K562 (cell line): ENCODE measurements around the gene GATA2. TPM values are rescaled to one million over a fixed set of nuclear protein-coding genes. Genes with fewer than 3 reads are reported as not detected.
A peak's percentile ranks its signal among the peaks of the same experiment; 100 is the strongest.

Experiments used
- ARID1B ChIP-seq: fragments of 450-650 bp; IDR thresholded peaks from 2 replicates; pipeline ENCODE4 v1.6.1; 2016; ENCODE audit warnings: antibody characterized with exemption, mild to moderate bottlenecking, inconsistent platforms
- CBX2 ChIP-seq: fragments of 200-600 bp; sonication (generic); IDR thresholded peaks from one replicate; pipeline ENCODE4 v1.6.1; 2012; ENCODE audit warnings: mild to moderate bottlenecking, low read length, inconsistent platforms; ENCODE audit not compliant: insufficient read depth, poor library complexity, severe bottlenecking
- MAFF ChIP-seq: IDR thresholded peaks from 2 replicates; pipeline ENCODE4 v1.6.1; 2012; ENCODE audit warnings: low read length, improper control_type of control experiment
- NR1H2 ChIP-seq: sonication (generic); formaldehyde crosslinking; IDR thresholded peaks from 2 replicates; pipeline ENCODE4 v1.4.0; 2020; ENCODE audit warnings: mild to moderate bottlenecking, missing genetic modification reagents
- TAF1 ChIP-seq: IDR thresholded peaks from 2 replicates; pipeline ENCODE4 v1.6.1; 2011; ENCODE audit warnings: mild to moderate bottlenecking, low read length, moderate library complexity; ENCODE audit not compliant: insufficient read depth, control insufficient read depth, severe bottlenecking; ENCODE audit errors: extremely low read depth
- TRIM28 ChIP-seq: fragments of 450-650 bp; IDR thresholded peaks from 2 replicates; pipeline ENCODE4 v1.6.1; 2017
- ZSCAN29 ChIP-seq: fragments of 450-650 bp; IDR thresholded peaks from 2 replicates; pipeline ENCODE4 v1.6.1; 2017
- polyA plus RNA-seq, 8 experiments: library from polyadenylated mRNA; depleted of rRNA in 4 of 8; stranded (reverse) in 5 of 8; unstranded in 3 of 8; fragments of >200 nt; fragmentation: Nextera tagmentation in 2 of 8; fragmentation: Illumina TruSeq in 1 of 8; extraction: Ambion mirVana in 2 of 8; extraction: Trizol in 1 of 8; gene quantifications; 2 replicates each; pipeline versions ENCODE4 v1.2.1 to v1.2.3, GENCODE V29; 2011 to 2014; ENCODE audit warnings: inconsistent platforms in 1 of 8, missing spikeins in 1 of 8
- total RNA-seq, 7 experiments: library from RNA; depleted of rRNA in 6 of 7; stranded (reverse); fragments of >200 nt in 6 of 7; fragmentation: Illumina TruSeq in 2 of 7; extraction: Trizol in 2 of 7; gene quantifications; 2 replicates each; pipeline versions ENCODE4 v1.2.1 to v1.2.3, GENCODE V29; 2011 to 2021; ENCODE audit warnings: low replicate concordance in 1 of 7
- TF ChIP-seq, protein P1 (sequence below), 2 experiments: IDR thresholded peaks; 2 replicates each; pipeline ENCODE4 v1.6.1; 2011; ENCODE audit warnings: borderline replicate concordance in 1 of 2, control low read depth in 1 of 2, low read depth in 1 of 2, low read length in 1 of 2, mild to moderate bottlenecking in 1 of 2, mixed read lengths in 1 of 2, moderate library complexity in 1 of 2; ENCODE audit not compliant: insufficient read depth in 1 of 2, insufficient read length in 1 of 2, poor library complexity in 1 of 2, severe bottlenecking in 1 of 2; ENCODE audit errors: extremely low read depth in 1 of 2
- TF ChIP-seq, protein P2 (sequence below), 2 experiments: fragments of 450-650 bp; conservative IDR thresholded peaks; 2 replicates each; pipeline ENCODE4 v1.6.1; 2017; ENCODE audit warnings: mild to moderate bottlenecking in 2 of 2, moderate library complexity in 2 of 2
- TF ChIP-seq, protein P3 (sequence below): fragments of 450-650 bp; IDR thresholded peaks from 2 replicates; pipeline ENCODE4 v1.6.1; 2016; ENCODE audit warnings: mild to moderate bottlenecking, moderate library complexity

GATA2 gene
- total and polyA plus RNA-seq, 9 of the 15 experiments (the other 6 are each of a cell fraction or from before 2014, with no cell fraction given): 8.5 to 218 (median 50.8) TPM

DNA sequence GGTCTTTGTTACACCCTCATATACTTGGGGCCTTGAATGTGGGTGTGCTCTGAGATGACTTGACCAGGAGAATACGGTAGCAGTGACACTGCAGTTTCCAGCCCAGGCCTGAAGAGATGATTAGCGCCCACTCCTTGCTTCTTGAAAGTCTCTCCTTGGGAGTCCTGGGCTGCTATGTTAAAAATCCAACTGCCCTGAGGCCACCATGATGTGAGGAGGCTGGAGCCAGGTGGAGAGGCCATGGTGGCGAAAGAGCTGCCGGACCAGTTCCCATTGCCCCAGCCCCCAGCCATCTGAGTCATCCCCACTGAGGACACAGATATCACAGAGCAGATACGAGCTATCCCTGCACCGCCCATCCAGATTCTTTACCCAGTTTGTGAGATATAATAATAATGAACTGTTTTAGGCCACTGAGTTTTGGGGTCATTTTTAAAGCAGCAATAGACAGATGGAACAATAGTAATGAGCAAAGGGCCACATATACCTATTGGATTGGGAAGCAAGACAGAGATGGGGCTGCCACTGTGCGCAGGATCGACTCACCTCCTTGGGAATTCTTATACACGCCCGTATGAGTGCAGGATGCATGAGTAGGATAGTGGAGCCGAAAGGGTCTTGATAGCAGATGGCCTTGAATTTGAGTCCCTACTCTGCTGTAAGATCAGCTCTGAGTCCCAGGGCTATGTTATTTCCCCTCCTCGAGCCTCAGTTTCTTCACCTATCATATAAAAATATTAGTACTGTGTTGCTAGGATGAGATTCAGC lies 12.1 kb upstream of the GATA2 start (continued):
- TF ChIP-seq, protein P1, sequence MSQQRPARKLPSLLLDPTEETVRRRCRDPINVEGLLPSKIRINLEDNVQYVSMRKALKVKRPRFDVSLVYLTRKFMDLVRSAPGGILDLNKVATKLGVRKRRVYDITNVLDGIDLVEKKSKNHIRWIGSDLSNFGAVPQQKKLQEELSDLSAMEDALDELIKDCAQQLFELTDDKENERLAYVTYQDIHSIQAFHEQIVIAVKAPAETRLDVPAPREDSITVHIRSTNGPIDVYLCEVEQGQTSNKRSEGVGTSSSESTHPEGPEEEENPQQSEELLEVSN (IDR thresholded peaks at IDR 0.05; ENCODE audit: borderline replicate concordance in 1 of 2, extremely low read depth in 1 of 2, insufficient read depth in 1 of 2, insufficient read length in 1 of 2, low read depth in 1 of 2, low read length in 1 of 2, poor library complexity in 1 of 2, severe bottlenecking in 1 of 2): peak in 1 of 2 experiments; percentile 45
- TF ChIP-seq TAF1 (no peak), ARID1B (peak; percentile 55), ZSCAN29 (no peak), MAFF (peak; percentile 61), CBX2 (no peak), TRIM28 (no peak), NR1H2 (no peak)
- TF ChIP-seq, protein P2, sequence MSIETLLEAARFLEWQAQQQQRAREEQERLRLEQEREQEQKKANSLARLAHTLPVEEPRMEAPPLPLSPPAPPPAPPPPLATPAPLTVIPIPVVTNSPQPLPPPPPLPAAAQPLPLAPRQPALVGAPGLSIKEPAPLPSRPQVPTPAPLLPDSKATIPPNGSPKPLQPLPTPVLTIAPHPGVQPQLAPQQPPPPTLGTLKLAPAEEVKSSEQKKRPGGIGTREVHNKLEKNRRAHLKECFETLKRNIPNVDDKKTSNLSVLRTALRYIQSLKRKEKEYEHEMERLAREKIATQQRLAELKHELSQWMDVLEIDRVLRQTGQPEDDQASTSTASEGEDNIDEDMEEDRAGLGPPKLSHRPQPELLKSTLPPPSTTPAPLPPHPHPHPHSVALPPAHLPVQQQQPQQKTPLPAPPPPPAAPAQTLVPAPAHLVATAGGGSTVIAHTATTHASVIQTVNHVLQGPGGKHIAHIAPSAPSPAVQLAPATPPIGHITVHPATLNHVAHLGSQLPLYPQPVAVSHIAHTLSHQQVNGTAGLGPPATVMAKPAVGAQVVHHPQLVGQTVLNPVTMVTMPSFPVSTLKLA (conservative IDR thresholded peaks at IDR 0.05): 0 out of 4 replicates have a peak, but pooled peaks of 1 of the 2 experiments have one; percentile 15
- TF ChIP-seq, protein P3, sequence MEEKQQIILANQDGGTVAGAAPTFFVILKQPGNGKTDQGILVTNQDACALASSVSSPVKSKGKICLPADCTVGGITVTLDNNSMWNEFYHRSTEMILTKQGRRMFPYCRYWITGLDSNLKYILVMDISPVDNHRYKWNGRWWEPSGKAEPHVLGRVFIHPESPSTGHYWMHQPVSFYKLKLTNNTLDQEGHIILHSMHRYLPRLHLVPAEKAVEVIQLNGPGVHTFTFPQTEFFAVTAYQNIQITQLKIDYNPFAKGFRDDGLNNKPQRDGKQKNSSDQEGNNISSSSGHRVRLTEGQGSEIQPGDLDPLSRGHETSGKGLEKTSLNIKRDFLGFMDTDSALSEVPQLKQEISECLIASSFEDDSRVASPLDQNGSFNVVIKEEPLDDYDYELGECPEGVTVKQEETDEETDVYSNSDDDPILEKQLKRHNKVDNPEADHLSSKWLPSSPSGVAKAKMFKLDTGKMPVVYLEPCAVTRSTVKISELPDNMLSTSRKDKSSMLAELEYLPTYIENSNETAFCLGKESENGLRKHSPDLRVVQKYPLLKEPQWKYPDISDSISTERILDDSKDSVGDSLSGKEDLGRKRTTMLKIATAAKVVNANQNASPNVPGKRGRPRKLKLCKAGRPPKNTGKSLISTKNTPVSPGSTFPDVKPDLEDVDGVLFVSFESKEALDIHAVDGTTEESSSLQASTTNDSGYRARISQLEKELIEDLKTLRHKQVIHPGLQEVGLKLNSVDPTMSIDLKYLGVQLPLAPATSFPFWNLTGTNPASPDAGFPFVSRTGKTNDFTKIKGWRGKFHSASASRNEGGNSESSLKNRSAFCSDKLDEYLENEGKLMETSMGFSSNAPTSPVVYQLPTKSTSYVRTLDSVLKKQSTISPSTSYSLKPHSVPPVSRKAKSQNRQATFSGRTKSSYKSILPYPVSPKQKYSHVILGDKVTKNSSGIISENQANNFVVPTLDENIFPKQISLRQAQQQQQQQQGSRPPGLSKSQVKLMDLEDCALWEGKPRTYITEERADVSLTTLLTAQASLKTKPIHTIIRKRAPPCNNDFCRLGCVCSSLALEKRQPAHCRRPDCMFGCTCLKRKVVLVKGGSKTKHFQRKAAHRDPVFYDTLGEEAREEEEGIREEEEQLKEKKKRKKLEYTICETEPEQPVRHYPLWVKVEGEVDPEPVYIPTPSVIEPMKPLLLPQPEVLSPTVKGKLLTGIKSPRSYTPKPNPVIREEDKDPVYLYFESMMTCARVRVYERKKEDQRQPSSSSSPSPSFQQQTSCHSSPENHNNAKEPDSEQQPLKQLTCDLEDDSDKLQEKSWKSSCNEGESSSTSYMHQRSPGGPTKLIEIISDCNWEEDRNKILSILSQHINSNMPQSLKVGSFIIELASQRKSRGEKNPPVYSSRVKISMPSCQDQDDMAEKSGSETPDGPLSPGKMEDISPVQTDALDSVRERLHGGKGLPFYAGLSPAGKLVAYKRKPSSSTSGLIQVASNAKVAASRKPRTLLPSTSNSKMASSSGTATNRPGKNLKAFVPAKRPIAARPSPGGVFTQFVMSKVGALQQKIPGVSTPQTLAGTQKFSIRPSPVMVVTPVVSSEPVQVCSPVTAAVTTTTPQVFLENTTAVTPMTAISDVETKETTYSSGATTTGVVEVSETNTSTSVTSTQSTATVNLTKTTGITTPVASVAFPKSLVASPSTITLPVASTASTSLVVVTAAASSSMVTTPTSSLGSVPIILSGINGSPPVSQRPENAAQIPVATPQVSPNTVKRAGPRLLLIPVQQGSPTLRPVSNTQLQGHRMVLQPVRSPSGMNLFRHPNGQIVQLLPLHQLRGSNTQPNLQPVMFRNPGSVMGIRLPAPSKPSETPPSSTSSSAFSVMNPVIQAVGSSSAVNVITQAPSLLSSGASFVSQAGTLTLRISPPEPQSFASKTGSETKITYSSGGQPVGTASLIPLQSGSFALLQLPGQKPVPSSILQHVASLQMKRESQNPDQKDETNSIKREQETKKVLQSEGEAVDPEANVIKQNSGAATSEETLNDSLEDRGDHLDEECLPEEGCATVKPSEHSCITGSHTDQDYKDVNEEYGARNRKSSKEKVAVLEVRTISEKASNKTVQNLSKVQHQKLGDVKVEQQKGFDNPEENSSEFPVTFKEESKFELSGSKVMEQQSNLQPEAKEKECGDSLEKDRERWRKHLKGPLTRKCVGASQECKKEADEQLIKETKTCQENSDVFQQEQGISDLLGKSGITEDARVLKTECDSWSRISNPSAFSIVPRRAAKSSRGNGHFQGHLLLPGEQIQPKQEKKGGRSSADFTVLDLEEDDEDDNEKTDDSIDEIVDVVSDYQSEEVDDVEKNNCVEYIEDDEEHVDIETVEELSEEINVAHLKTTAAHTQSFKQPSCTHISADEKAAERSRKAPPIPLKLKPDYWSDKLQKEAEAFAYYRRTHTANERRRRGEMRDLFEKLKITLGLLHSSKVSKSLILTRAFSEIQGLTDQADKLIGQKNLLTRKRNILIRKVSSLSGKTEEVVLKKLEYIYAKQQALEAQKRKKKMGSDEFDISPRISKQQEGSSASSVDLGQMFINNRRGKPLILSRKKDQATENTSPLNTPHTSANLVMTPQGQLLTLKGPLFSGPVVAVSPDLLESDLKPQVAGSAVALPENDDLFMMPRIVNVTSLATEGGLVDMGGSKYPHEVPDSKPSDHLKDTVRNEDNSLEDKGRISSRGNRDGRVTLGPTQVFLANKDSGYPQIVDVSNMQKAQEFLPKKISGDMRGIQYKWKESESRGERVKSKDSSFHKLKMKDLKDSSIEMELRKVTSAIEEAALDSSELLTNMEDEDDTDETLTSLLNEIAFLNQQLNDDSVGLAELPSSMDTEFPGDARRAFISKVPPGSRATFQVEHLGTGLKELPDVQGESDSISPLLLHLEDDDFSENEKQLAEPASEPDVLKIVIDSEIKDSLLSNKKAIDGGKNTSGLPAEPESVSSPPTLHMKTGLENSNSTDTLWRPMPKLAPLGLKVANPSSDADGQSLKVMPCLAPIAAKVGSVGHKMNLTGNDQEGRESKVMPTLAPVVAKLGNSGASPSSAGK: peak; percentile 79
